NK-92 (cell line): Measurements from ENCODE around the gene APBA2.

ENCODE experiments used
- DNase-seq: peaks from one replicate; lab custom pipeline; 2025; ENCODE audit not compliant: unreplicated experiment; lab: John Stamatoyannopoulos, UW

Gene APBA2

GRCh38 chr15:29053661-29054131, 167.9 kb downstream of the APBA2 start:
- no peak for DNase-seq

GRCh38 chr15:29054171-29055045, 168.6 kb downstream of the APBA2 start:
- DNase-seq = no peak

- no peak for DNase-seq
These were observed 170.1 kb downstream of the APBA2 start for GRCh38 chr15:29055876-29056275.

GRCh38 chr15:29056839-29057450, 171.2 kb downstream of the APBA2 start:
- no peak for DNase-seq

GRCh38 chr15:29057856-29058255, 172.1 kb downstream of the APBA2 start:
- DNase-seq = no peak

- no peak for DNase-seq
These were observed 173.2 kb downstream of the APBA2 start for GRCh38 chr15:29058903-29059539.

- no peak for DNase-seq
These were observed 174.3 kb downstream of the APBA2 start for GRCh38 chr15:29059871-29060640.

- no peak for DNase-seq
These were observed 176.0 kb downstream of the APBA2 start for GRCh38 chr15:29061746-29062145.

GRCh38 chr15:29062179-29062591, 176.4 kb downstream of the APBA2 start:
- DNase-seq = no peak

- no peak for DNase-seq
These were observed 176.9 kb downstream of the APBA2 start for GRCh38 chr15:29062626-29063025.

- DNase-seq = no peak
These were observed 177.9 kb downstream of the APBA2 start for GRCh38 chr15:29063646-29064045.

GRCh38 chr15:29064290-29064689, 178.5 kb downstream of the APBA2 start:
- no peak for DNase-seq

- no peak for DNase-seq
These were observed 179.0 kb downstream of the APBA2 start for GRCh38 chr15:29064731-29065130.

- DNase-seq = no peak
These were observed 179.8 kb downstream of the APBA2 start for GRCh38 chr15:29065571-29065970.

- no peak for DNase-seq
These were observed 180.5 kb downstream of the APBA2 start for GRCh38 chr15:29066310-29066709.

- no peak for DNase-seq
These were observed 181.1 kb downstream of the APBA2 start for GRCh38 chr15:29066838-29067237.

GRCh38 chr15:29067949-29068348, 182.2 kb downstream of the APBA2 start:
- DNase-seq = no peak

GRCh38 chr15:29070471-29071231, 184.9 kb downstream of the APBA2 start:
- no peak for DNase-seq

GRCh38 chr15:29071232-29071881, 185.6 kb downstream of the APBA2 start:
- DNase-seq = no peak

GRCh38 chr15:29071882-29072273, 186.1 kb downstream of the APBA2 start:
- no peak for DNase-seq
